HG03108 (cell line): Measurements from ENCODE around the gene LARGE2.

ENCODE experiments used
- ATAC-seq: cut with Tn5 transposase; IDR thresholded peaks from one replicate; pipeline ENCODE4 v1.9.1; 2021; ENCODE audit warnings: moderate library complexity; ENCODE audit not compliant: unreplicated experiment

LARGE2 gene

GRCh38 chr11:45922425-45923082 is at the start of gene LARGE2:
TSS of gene LARGE2 (plus strand) at chr11:45922656. CDS start at chr11:45922883, 227 bp downstream.
- no peak for ATAC-seq

- ATAC-seq, result no peak
These were observed 46.1 kb upstream of the LARGE2 start for GRCh38 chr11:45876401-45876800.

GRCh38 chr11:45877221-45877620 is 45.2 kb upstream of the LARGE2 start:
- no peak for ATAC-seq

- ATAC-seq, result no peak
These were observed 44.6 kb upstream of the LARGE2 start for GRCh38 chr11:45877845-45878244.

GRCh38 chr11:45879803-45880686 is 42.4 kb upstream of the LARGE2 start:
- no peak for ATAC-seq

GRCh38 chr11:45880772-45881570 is 41.5 kb upstream of the LARGE2 start:
- ATAC-seq, result no peak

- no peak for ATAC-seq
These were observed 40.6 kb upstream of the LARGE2 start for GRCh38 chr11:45881708-45882368.

GRCh38 chr11:45884596-45885185 is 37.8 kb upstream of the LARGE2 start:
- ATAC-seq, result no peak

- ATAC-seq, result peak; percentile 50
These were observed 37.1 kb upstream of the LARGE2 start, which contains the start of gene MAPK8IP1 for GRCh38 chr11:45885274-45885920. TSS of gene MAPK8IP1 (plus strand) at chr11:45885651. CDS start at chr11:45885821, 170 bp downstream.

- ATAC-seq, result no peak
These were observed 36.3 kb upstream of the LARGE2 start for GRCh38 chr11:45885921-45886721.

GRCh38 chr11:45886816-45887520 is 35.5 kb upstream of the LARGE2 start:
- ATAC-seq, result no peak

GRCh38 chr11:45887587-45887986 is 34.9 kb upstream of the LARGE2 start:
- no peak for ATAC-seq

GRCh38 chr11:45889555-45889954 is 32.9 kb upstream of the LARGE2 start:
- ATAC-seq, result no peak

GRCh38 chr11:45889966-45890365 is 32.5 kb upstream of the LARGE2 start:
- no peak for ATAC-seq

GRCh38 chr11:45890886-45891550 is 31.4 kb upstream of the LARGE2 start:
- no peak for ATAC-seq

GRCh38 chr11:45892856-45893255 is 29.6 kb upstream of the LARGE2 start:
- no peak for ATAC-seq

- no peak for ATAC-seq
These were observed 27.8 kb upstream of the LARGE2 start for GRCh38 chr11:45894555-45895247.
